NCI-H2227 (cell line): Measurements from ENCODE around the gene OSBPL1A.

Experiments
- DNase-seq: peaks from one replicate; lab custom pipeline; 2025; ENCODE audit not compliant: unreplicated experiment; lab: John Stamatoyannopoulos, UW

OSBPL1A gene

DNA sequence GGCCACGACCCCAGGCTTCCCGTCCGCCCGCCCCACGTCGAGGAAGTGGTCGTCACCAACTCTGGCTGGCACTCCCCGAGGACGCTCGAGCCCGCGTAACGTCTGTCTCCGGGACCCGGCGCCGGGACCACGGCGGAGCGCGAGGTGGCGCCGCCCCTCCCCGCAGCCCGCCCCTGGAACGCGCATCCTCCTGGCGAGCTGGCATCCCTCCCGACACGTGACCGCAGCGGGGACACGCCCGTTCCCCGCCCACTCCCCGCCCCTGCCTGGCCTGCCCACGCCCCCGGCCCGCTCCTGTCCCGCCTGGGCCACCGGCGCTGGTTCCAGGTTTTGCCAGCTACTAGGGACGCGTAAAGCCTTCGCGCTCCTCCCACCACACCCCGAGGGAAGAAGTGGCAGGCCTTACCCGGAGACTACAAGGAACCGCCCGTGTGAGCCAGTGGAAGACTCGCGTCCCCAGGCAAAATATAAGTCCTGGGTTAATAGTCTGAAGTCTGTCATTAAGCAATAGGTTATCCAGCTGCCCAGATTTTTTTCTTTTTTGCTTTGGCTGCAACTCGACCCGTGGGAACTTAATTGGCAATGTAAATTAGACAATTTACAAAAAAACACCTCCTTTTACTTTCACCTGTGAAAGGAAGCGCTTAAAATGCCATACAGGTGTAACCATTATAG, at the start of gene OSBPL1A:
Gene OSBPL1A, minus strand, starts transcription at position 131 of the 675 bp plus-strand sequence. CDS start 20,291 bp downstream, outside the sequence.
- DNase-seq, result peak; percentile 98

DNA sequence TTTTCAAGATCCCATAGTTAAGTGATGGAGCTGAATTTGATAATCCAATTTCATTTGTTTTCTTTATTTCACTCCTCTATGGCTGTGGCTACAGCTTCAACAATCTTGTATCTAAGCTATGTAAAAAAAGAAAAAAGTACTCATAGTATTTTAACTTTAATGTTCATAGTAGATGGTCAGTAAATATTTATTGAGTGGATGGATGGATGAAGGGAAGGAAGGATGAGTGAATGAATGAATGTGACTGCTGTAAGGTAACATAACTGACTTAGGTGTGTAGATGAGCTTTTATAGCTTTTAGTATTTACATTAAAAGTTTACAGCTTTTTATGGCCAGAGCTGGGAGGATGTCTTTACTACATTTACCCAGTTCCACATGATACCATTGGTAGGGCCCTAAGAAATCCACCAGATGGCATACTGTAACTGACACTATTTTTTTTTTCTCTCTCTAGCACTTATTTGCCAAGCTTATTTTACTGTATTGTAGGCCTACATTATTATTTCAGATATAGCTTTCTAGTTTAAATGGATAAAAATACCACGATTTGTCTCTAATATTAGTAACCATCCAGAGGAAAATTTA, 49.4 kb upstream of the OSBPL1A start:
- no peak for DNase-seq

DNA sequence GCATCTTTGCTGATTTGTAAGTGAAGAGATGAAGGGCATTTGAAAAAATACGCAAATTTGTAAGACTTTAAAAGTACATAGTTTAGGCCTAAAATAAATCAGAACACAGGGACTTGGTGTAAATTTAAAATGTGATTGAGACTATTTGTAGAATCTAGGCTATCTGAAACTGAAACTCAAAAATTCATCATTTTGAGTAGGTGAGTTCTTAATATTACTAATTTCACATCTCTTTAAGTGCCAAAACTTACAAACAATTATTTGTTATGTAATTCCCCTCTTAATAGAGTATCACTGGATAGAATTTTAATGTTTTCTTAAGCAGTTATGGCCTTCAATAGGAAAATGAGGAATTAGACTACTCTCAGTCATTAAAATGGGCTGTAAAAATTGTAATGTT, 48.8 kb upstream of the OSBPL1A start:
- DNase-seq, result no peak

DNA sequence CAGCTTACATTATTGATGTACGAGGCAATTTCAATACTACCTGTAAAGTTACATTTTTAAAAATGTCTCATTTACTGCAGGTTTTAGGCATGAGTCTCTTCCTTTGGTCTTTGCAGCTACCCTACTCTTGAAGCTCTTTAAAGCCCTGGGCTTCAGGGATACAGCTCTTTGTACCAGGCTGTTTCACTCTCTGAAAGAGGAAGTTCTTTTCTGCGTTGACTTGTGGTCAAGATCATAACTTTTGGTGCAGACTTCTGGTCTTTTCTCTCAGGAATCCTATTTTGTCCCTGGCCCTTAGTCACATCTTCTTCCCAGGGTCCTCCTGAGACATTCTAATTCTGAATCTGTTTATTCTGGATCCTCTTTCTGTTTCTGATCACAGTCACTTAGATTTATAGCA, 46.2 kb upstream of the OSBPL1A start:
- no peak for DNase-seq

DNA sequence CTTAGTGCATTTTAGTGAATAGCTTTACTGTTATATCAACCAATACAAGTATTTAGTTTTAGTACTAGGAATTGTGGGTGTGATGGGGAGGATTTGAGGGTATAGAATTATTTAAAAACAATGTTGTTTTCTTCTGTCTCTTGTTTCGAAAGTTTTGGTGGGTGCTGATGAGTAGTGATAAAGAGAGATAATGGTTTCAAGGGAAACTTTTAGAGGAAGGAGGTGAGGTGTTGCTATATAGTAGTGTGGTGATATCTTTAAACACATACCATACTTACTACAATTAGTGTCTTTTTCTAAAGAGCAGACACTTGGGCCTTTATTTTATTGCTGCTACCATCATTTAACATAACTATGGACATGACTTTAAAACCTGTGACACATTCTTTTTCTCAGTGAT, 39.3 kb upstream of the OSBPL1A start:
- no peak for DNase-seq

DNA sequence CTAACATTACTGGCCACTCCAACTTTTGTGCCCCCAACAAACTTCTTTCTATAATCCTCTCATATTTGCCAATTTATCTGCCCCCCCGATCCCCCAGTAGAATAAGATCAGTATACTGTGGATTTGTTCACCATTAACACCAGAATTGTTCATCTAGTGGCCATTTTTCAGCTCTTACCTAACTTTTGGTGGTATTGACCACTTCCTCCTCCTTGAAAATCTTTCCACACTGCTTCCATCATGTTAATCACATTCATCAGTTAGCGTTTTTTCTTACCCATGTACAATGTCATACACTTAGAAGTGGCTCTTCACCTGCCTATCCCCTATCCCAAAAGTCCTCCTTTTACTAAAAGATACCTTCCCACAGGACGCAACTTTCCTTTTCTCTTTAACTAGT, 35.0 kb upstream of the OSBPL1A start:
- no peak for DNase-seq

DNA sequence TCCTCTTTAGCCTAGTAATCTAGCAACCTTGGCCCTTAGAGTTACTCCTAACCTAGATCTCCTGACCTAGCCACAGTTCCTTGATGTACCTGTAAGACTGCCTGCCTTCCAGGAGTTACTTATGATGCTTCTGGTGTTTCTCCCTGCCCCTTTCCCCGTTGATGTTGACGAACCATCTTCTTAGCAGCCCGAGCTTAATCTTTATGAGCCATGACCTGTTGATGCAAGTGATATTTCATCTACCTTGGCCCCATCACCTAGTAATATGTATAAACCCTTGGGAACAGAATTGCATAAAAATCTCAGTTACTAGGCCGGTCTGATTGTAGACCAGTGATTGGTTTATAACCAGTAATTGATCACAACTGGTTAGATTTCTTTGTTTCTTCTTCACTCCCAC, 31.6 kb upstream of the OSBPL1A start:
- no peak for DNase-seq

DNA sequence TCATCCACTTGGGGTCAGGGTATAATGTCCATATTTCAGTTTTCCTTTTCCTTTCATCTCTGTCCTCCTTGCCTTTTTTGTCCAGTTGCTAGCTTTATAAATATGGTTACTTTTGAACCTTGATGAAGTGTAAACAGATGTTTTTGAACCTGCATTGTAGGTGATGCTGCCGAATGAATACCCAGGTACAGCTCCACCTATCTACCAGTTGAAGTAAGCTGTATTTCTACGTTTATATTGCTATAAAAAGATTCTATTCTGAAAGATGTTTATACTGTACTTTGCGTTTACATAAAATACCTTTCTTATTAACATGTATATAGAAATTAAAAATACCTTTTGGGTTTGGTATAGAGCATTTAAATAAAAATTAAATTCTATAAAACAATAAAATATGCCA, 31.1 kb upstream of the OSBPL1A start:
- DNase-seq, result no peak

DNA sequence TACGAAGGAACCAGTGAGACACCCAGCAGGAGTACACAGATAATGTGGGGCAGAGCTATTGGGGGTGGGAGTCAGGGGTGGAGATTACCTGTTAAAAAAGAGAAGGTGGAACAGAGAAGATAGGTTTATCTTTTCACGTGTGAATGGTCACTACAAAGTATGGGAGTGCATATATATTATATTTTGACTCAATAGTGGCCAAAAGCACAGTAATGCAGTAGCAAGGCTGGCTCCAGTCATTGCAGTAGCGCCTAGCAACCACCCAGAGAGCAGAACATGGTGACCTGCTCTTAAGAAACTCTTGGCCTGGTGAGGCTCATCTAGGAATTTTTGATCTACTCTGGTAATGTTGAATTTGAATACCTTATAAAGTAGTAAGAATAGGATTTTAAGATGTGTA, 29.9 kb upstream of the OSBPL1A start:
- DNase-seq, result peak; percentile 44

DNA sequence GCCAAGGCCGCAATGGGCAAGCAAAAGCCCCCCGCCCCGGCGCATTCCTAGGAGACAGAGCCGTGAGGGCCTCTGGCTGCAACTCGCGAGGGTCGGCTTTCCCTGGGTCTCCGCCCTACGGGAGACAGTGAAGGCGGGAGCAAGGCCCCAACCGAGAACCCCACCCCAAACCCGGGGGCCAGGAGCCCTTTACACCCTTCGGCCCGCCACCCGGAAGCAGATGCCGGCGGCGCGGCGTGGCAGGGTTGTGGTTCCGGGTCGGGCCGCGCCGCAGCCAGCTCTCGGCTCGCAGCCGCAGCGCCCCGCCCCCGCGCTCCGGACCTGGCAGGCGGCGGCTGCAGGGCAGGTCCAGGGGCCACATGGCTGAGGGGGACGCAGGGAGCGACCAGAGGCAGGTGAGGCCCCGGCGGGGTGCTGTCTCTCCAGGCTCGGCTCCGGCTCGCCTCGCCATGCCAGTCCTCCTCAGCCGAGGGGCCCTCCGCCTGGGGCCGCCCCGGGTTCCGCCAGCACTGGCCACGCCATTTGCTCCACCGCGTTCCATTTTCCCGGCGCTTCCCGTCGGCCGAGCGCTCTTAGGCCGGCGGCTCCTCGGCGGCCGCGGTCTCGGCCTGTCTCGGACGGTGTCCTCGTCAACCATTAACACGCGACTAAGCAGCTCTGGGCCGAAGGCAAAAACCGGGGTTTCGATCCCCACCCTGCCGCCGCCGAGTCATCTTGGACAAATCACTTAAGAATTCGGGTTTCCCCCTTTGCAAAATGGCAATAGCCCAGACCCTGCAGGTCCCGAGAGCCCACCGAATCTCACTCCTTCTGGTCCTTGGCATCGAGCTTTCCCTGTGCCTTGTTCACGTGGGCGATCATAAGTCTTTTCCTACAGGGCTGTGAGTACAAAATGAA, 29.0 kb upstream of the OSBPL1A start, which contains the start of gene IMPACT:
Gene IMPACT, plus strand, starts transcription at position 273 of the 897 bp plus-strand sequence. Its CDS starts 87 bp downstream, at position 360.
- DNase-seq, result peak; percentile 95

DNA sequence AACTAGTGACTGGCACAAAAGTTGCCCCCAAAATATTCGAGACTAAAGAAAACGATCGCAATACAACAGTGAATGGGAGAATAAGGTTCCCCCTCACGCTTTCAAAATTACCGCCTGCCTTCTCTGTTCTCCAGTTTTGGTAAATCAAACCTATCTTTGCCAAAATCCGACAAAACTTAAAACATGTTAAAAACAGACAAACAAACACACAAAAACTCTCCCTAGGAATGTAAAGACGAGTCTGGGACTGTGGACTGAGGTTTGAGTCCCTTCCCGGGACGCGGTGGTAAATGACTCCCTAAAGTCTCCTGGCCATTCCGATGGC, 28.4 kb upstream of the OSBPL1A start:
- DNase-seq, result no peak

DNA sequence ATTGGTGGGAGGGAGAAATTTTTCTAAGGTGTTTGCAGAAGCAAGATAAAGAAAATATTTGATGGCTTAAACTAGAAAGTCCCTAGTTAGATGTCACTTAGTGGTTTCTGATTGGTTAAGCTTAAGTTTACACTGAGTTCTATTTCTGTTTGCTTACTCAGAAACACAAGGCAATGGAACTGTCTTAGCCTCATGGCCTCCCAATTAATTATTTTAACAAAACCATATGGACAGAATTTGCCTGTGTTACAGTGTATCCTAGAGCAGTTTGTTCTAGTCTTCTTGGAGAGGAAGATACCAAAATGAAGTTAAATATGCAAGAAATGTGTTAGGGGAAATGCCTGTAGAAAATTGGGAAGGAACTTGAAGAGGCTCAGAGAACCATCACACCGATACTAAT, 24.2 kb upstream of the OSBPL1A start:
- DNase-seq, result no peak

DNA sequence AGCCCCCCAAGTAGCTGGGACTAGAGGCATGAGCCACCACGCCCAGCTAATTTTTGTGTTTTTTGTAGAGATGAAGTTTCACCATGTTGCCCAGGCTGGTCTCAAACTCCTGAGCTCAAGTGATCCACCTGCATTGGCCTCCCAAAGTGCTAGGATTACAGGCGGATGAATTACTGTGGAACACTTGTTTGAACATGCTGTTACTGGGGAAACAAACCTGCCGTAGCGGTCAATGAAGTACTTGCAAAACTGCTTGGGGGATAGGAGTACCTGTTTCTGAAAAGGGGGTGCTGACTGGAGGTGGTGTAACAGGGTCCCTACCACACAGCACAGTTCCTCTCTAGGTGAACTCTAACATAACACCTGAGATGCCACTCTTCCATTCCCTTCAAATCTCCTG, 22.9 kb upstream of the OSBPL1A start:
- DNase-seq, result no peak

DNA sequence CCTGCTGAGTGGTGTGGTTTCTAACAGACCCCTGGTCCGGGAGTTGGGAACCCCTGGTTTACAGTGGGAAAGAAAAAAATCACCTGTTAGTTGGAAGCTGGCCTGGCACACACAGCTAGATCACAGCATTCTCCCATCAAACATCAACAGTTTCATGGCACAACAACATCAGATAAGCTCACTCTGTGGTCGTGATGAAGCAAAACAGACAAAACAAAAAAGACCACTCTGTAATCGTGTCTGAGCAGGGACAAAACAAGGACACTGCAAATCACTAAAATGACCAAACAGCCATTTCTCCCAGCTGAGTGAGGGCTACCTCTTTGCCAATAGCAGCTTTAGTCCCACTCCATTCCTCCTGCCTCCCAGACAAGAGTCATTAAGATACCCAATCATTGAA, 19.9 kb upstream of the OSBPL1A start:
- DNase-seq, result no peak

DNA sequence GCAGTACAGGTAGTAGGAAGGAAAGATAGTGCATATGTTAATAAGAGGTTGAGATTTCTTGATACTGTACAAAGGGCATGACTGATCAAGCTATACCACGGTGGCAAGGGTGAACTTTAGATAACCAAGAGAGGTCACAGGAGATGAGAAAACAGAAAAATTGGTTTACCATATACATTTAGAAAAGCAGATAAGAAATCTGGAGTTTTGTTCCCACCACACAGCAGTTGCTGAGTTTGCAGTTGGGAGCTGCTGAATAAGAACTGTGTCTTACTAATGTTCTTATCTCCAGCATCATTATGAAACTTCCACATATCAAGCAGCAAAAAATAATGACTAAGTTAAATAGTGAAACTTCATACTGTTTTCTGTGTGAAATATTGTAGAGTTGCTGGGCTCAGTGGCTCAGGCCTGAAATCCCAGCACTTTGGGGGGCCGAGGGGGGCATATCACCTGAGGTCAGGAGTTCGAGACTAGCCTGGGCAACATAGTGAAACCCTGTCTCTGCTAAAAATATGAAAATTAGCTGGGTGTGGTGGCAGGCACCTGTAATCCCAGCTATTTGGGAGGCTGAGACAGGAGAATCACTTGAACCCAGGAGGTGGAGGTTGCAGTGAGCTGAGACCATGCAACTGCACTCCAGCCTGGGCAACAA, 16.9 kb upstream of the OSBPL1A start:
- no peak for DNase-seq

DNA sequence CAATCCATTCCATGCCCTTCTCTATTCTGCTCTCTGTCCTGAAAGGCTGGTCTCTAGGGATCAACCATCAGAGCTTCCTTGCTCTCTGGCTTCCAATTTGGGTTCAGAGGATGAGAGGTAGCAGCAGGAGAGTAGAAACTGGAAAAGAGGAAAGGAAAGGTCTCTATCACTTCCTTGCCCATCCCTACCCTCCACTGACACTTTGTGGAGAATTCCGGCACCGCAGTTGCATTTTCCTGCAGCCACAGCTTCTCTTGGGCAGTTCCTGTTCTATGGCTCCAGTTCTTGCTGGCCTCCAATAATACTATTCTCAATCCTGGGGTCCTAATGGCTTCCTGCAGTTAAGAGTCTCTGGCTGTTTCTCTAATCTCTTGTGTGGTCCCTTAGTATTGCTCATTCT, 15.5 kb upstream of the OSBPL1A start:
- no peak for DNase-seq

DNA sequence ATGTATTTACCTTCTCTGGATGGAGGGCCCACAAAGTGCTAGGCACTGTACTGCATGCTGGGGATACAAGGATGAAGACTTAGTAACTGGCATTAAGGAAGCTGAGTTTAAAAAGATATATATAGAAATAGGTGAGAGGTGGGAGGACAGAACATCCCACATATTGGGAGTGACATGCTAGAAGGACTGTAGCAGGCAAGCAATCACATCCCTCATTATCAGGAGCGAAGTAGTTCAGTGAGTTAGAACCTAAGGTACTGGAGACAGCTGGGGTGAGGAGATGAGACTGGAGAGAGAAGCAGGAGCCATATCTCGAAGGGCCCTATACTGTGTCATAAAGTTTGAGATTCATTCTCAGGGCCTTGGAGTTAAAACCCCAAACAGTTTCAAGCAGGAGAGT, 10.9 kb upstream of the OSBPL1A start:
- DNase-seq, result no peak

DNA sequence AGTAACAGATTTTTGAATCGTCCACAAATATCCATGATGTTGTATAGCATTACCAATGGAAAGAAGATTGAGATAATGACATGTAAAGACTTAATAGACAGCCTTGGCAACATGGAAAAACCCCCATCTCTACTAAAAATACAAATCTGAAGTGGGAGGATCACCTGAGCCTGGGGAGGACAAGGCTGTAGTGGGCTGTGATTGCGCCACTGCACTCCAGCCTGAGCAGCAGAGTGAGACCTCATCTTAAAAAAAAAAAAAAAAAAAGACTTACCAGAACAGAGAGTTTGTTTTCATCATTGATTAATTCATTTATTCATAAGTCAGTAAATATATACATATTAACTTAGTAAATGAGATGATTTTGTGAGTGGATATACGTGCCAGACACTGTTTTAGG, 7.0 kb upstream of the OSBPL1A start:
- DNase-seq, result no peak

DNA sequence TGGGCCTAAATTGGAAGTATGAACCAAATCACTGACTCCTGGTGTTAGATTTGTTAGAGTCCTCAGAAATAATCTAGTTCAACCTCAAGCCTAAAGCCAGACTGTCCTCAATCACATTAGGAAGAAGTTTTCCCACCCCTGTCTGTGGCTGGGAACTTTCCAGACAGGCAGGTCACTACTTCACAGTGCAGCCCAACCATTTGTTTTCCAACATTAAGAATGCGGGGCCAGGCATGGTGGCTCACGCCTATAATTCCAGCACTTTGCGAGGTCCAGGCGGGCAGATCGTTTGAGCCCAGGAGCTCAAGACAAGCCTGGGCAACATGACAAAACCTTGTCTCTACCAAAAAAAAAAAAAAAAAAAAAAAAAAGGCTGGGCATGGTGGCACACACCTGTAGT, 5.5 kb upstream of the OSBPL1A start:
- DNase-seq, result no peak

DNA sequence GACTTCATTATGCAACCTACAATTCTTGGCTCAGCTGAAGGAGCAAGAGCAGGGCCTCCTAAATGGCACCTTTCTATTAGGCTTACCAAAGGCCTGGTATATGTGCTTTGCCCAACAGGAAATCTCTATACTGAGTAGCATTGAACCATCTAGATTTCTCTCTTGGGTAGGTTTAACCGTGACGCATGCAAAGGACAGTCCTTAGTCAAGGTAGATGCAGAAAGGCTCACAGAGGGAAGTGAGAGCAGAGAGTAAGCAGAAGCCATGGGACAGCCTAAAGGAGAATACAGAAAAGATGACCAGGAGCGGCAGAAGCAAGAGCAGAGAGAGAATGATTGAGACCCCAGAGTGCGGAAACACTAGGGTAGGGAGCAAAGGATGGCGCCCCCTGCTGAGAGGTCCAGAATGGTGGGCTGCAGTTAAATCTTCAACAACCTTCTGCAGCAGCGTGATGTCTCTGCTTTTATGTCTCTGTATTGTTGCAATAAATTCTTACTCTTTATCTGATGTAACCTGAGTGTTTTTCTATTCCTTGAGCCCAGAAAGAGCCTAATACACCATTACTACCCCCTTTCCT, 4.7 kb upstream of the OSBPL1A start:
- DNase-seq, result no peak

DNA sequence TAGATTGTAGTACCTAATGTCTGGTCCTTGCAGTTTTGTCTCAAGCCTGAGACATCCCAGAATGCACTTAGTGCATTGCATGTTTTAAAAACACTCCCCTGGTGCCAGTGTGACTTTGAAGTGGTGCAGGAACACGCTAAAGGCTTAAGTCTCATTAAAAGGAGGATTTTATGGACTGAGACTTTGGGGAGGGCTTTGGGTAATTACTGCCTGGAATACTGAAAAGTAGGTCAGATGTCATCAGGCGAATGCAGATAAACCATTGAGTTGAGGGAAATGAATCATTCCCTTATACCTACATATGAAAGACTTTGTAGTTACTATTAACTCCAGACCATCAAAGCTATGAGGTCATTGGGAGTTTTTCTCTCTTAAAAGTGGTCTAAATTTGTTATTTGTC, 3.0 kb upstream of the OSBPL1A start:
- no peak for DNase-seq
